Sigmoid colon (tissue), 4 donors: Measurements from ENCODE around the gene UBASH3B.

ENCODE experiments used
- POLR2AphosphoS5 ChIP-seq, 4 donors: sonication (generic); formaldehyde crosslinking; IDR thresholded peaks; one replicate each; pipeline ENCODE4 v1.6.1; 2017; ENCODE audit warnings: antibody characterized with exemption in 4 of 4
- TF ChIP-seq, protein P1 (sequence below), 4 experiments: fragments of 450-650 bp in 3 of 4; fragments of 200-600 bp in 1 of 4; IDR thresholded peaks; one replicate each; pipeline ENCODE4 v1.5.1; 2016 to 2019; ENCODE audit warnings: antibody characterized with exemption in 4 of 4, mild to moderate bottlenecking in 3 of 4, moderate library complexity in 2 of 4

- TF ChIP-seq POLR2AphosphoS5 (IDR thresholded peaks at IDR 0.05): no peak
- TF ChIP-seq, protein P1, sequence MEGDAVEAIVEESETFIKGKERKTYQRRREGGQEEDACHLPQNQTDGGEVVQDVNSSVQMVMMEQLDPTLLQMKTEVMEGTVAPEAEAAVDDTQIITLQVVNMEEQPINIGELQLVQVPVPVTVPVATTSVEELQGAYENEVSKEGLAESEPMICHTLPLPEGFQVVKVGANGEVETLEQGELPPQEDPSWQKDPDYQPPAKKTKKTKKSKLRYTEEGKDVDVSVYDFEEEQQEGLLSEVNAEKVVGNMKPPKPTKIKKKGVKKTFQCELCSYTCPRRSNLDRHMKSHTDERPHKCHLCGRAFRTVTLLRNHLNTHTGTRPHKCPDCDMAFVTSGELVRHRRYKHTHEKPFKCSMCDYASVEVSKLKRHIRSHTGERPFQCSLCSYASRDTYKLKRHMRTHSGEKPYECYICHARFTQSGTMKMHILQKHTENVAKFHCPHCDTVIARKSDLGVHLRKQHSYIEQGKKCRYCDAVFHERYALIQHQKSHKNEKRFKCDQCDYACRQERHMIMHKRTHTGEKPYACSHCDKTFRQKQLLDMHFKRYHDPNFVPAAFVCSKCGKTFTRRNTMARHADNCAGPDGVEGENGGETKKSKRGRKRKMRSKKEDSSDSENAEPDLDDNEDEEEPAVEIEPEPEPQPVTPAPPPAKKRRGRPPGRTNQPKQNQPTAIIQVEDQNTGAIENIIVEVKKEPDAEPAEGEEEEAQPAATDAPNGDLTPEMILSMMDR (IDR thresholded peaks at IDR 0.05): no peak
Measured at GRCh38 chr11:122743097-122743741, 87.7 kb downstream of the UBASH3B start.
